Panc1 (cell line): ENCODE measurements around the gene DENND6B. TPM values are rescaled to one million over a fixed set of nuclear protein-coding genes. Genes with fewer than 3 reads are reported as not detected.

Experiments
- ATAC-seq: fragments of 200-7000 bp; cut with Tn5 transposase; 2 replicates; pipeline ENCODE4 v1.9.1; 2020; ENCODE audit warnings: mild to moderate bottlenecking, moderate library complexity
- BruUV-seq: library from RNA; stranded (reverse); fragments of 400-500 nt; replicated peaks from 2 replicates; lab custom pipeline; 2021; lab: Mats Ljungman, UMichigan
- CTCF ChIA-PET: fragments of 300-600 bp; sonication (Branson Sonifier 250); formaldehyde crosslinking; loops from one replicate; lab custom pipeline; 2022; ENCODE audit warnings: antibody characterized with exemption; lab: Charles Lee
- POLR2A ChIA-PET: fragments of 300-600 bp; sonication (Branson Sonifier 250); formaldehyde crosslinking; loops from one replicate; lab custom pipeline; 2022; ENCODE audit warnings: antibody characterized with exemption; lab: Charles Lee
- DNase-seq: peaks from one replicate; pipeline ENCODE4 v3.0.0-alpha.2; 2010; ENCODE audit warnings: low read depth, low spot score
- H3K27ac ChIP-seq: 2 replicates; pipeline ENCODE4 v1.5.1; 2011; ENCODE audit warnings: mild to moderate bottlenecking, low read length, inconsistent platforms
- H3K27me3 ChIP-seq: fragments of 200-500 bp; sonication (Bioruptor generic); 2 replicates; pipeline ENCODE4 v1.6.0; 2014; ENCODE audit warnings: low read length, inconsistent platforms; ENCODE audit not compliant: control insufficient read depth, insufficient read depth
- H3K36me3 ChIP-seq: fragments of 200-500 bp; sonication (Bioruptor generic); 2 replicates; pipeline ENCODE4 v1.5.1; 2014; ENCODE audit warnings: inconsistent platforms, mild to moderate bottlenecking, low read length, moderate library complexity; ENCODE audit not compliant: control insufficient read depth, insufficient read depth
- H3K4me1 ChIP-seq: 2 replicates; pipeline ENCODE4 v1.5.1; 2011; ENCODE audit warnings: inconsistent platforms, mild to moderate bottlenecking, low read length, moderate library complexity; ENCODE audit not compliant: control insufficient read depth, insufficient read depth
- H3K4me3 ChIP-seq, 2 experiments: 2 replicates each; pipeline ENCODE4 v1.5.1; 2011 to 2012; ENCODE audit warnings: low read depth in 2 of 2, low read length in 2 of 2, mild to moderate bottlenecking in 2 of 2, inconsistent platforms in 1 of 2, moderate library complexity in 1 of 2
- H3K9me3 ChIP-seq: fragments of 200-500 bp; sonication (Bioruptor generic); 2 replicates; pipeline ENCODE4 v1.5.1; 2014; ENCODE audit warnings: low read depth, mild to moderate bottlenecking, inconsistent platforms, low read length, moderate library complexity; ENCODE audit not compliant: control insufficient read depth, insufficient read depth
- CTCF ChIP-seq: fragments of 450-650 bp; IDR thresholded peaks from 2 replicates; pipeline ENCODE4 v1.5.1; 2017; ENCODE audit warnings: mild to moderate bottlenecking
- POLR2AphosphoS5 ChIP-seq: IDR thresholded peaks from 2 replicates; pipeline ENCODE4 v1.6.1; 2012; ENCODE audit warnings: mild to moderate bottlenecking, low read depth, low read length, moderate library complexity
- REST ChIP-seq, 2 experiments: IDR thresholded peaks; 2 replicates each; pipeline ENCODE4 v1.6.1; 2011 to 2012; ENCODE audit warnings: low read depth in 2 of 2, control low read depth in 1 of 2, low read length in 1 of 2, mild to moderate bottlenecking in 1 of 2, moderate library complexity in 1 of 2; ENCODE audit not compliant: insufficient read depth in 1 of 2
- SIN3A ChIP-seq: IDR thresholded peaks from 2 replicates; pipeline ENCODE4 v1.6.1; 2012; ENCODE audit warnings: low read depth, mild to moderate bottlenecking, low read length, moderate library complexity, borderline replicate concordance; ENCODE audit not compliant: insufficient read depth
- TCF7L2 ChIP-seq: IDR thresholded peaks from 2 replicates; pipeline ENCODE4 v1.6.1; 2011; ENCODE audit warnings: mild to moderate bottlenecking, low read depth, low read length, inconsistent platforms
- in situ Hi-C: cut with HindIII; loops from 2 replicates; pipeline ENCODE4 v1.10.0; 2016; ENCODE audit warnings: low sequenced_read_pairs, low pct_unique_long_range_greater_than_20kb
- intact Hi-C: fragments of 100-400 bp; cut with micrococcal nuclease; formaldehyde crosslinking; loops from one replicate; pipeline ENCODE4 v1.10.0; 2022; ENCODE audit not compliant: unreplicated experiment
- total RNA-seq: library from RNA; stranded (reverse); gene quantifications from one replicate; pipeline ENCODE4 v1.2.1, GENCODE V29; 2021; ENCODE audit not compliant: unreplicated experiment

The DENND6B gene
- total RNA-seq, 1 experiment from 2014 or later: 5.8 TPM

- Histone ChIP-seq H3K9me3 (no peaks in the 10 kb centered on the region), H3K4me1 (peaks cover 33% of the 10 kb centered on the region), H3K4me3 (no peak overlapping the region), H3K27ac (no peak overlapping the region), H3K27me3 (no peaks in the 10 kb centered on the region), H3K36me3 (no peaks in the 10 kb centered on the region; the same call in 1 of the 2 replicates)
- no TSS peak for BruUV-seq
- in situ Hi-C loops (no loop called here), intact Hi-C loops (no loop called here)
- TF ChIP-seq TCF7L2 (no peak), CTCF (no peak), REST (IDR thresholded peaks at IDR 0.05; ENCODE audit: insufficient read depth in 1 of 2, low read depth in 2 of 2, low read length in 1 of 2) (no peak), SIN3A (no peak), POLR2AphosphoS5 (no peak)
- POLR2A ChIA-PET: no interaction called here
- ATAC-seq (no peak), DNase-seq (no peak)
- CTCF ChIA-PET: no interaction called here
Observed at GRCh38 chr22:50310031-50310722, 16.6 kb downstream of the DENND6B start.

- intact Hi-C loops: no loop called here
Observed at GRCh38 chr22:50309601-50309991, 17.2 kb downstream of the DENND6B start.

GRCh38 chr22:50308986-50309600 lies 17.7 kb downstream of the DENND6B start:
- no peak for ATAC-seq

More at GRCh38 chr22:50309601-50309991, 17.2 kb downstream of the DENND6B start:
- Histone ChIP-seq H3K9me3 (no peaks in the 10 kb centered on the region), H3K4me1 (peaks cover 38% of the 10 kb centered on the region), H3K27ac (no peak overlapping the region), H3K36me3 (no peaks in the 10 kb centered on the region; the same call in 1 of the 2 replicates), H3K27me3 (no peaks in the 10 kb centered on the region), H3K4me3 (no peak overlapping the region)
- DNase-seq: no peak
- no peak for ATAC-seq
- POLR2A ChIA-PET: no interaction called here
- in situ Hi-C loops: no loop called here
- no TSS peak for BruUV-seq
- no peak for TF ChIP-seq TCF7L2
- CTCF ChIA-PET: no interaction called here

More at GRCh38 chr22:50308986-50309600, 17.7 kb downstream of the DENND6B start:
- H3K27me3 ChIP-seq: no peaks in the 10 kb centered on the region
- in situ Hi-C loops: no loop called here
- POLR2A ChIA-PET: no interaction called here
- no peak overlapping the region for H3K4me3 ChIP-seq
- intact Hi-C loops: no loop called here
- CTCF ChIA-PET: no interaction called here
- no peaks in the 10 kb centered on the region for H3K9me3 ChIP-seq
- peak overlapping the region; percentile 81 for H3K27ac ChIP-seq
- TF ChIP-seq CTCF (no peak), POLR2AphosphoS5 (no peak), TCF7L2 (no peak), REST (IDR thresholded peaks at IDR 0.05; ENCODE audit: insufficient read depth in 1 of 2, low read depth in 2 of 2, low read length in 1 of 2) (no peak), SIN3A (no peak)
- no TSS peak for BruUV-seq
- peaks cover 36% of the 10 kb centered on the region for H3K4me1 ChIP-seq
- H3K36me3 ChIP-seq: no peaks in the 10 kb centered on the region; the same call in 1 of the 2 replicates
- DNase-seq: no peak
